GM19372 (cell line): ENCODE data around the gene HACD3.
"Not testable (repeated sequence)": the region's sequence is repeated elsewhere in the genome, so short reads cannot be mapped to it uniquely, and the experiment has no call there.

Experiments
- ATAC-seq: cut with Tn5 transposase; IDR thresholded peaks from one replicate; pipeline ENCODE4 v1.9.1; 2021; ENCODE audit warnings: mild to moderate bottlenecking, low read depth, moderate library complexity; ENCODE audit not compliant: unreplicated experiment

HACD3 gene

DNA sequence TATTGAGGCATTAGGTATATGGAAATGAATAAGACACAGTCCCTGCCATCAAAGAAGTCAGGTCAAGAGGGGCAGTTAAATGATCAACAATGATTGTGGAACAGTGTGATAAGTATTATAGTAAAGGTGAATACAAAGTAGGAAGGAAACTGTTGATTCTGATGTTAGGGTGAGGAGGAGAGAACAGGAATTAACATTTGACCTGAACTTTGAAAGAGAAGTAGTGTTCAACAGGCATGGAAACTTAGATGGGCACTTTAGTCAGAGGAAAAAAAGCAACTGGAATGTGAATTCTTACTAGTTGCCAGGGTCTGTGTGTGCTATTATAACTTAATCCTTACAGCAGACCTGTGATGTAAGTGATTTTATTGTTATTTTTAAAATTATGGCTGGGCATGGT is 17.6 kb downstream of the HACD3 start:
- no peak for ATAC-seq

DNA sequence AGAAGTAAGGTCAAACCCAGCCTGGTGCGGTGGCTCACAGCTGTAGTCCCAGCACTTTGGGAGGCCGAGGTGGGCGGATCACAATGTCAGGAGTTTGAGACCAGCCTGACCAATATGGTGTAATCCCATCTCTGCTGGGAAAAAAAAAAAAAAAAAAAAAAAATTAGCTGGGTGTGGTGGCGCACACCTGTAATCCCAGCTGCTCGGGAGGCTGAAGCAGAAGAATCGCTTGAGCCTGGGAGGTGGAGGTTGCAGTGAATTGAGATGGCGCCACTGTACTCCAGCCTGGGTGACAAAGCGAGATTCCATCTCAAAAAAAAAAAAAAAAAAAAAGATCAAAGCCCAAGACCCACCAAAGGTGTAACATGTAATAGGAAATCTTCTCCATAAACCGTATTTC is 19.0 kb downstream of the HACD3 start:
- not testable (repeated sequence) for ATAC-seq

DNA sequence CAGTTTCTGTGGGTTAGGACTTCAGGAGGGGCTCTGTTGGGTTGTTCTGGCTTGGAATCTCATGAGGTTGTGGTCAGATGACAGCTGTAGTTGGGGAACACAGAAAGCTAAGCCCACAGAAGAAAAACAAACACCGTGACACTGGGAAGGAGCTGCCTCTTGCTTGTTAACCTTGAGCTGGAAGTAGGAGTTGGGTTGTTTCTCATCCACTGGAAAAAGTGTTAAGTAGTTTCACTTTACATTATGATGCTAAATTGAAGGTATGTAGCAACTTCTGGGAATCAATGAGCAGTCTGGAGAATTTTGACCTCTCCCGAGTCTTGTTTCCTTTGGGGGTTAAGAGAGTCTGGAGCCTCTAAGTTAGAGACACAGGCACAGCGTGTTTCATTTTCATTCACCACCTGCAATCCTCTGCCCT is 20.4 kb downstream of the HACD3 start:
- ATAC-seq, result no peak

DNA sequence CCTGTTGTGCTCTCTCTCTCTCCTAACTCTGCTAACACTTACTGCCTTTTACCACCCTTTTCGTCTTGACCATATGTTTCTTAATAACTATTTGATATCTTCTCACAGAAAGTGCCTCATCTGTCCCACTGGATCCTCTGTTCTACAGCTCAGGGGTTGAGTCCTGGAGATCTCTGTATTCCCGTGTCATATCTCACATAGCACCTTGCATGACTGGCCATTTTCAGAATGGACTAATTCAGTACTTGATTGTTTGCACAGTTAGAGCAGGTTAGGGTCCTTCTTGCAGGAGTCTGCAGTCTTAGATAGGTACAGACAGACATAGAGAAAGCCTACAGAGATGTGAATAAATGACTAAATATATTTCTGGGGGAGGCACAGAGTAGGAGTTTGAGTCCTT is 20.9 kb downstream of the HACD3 start:
- no peak for ATAC-seq

DNA sequence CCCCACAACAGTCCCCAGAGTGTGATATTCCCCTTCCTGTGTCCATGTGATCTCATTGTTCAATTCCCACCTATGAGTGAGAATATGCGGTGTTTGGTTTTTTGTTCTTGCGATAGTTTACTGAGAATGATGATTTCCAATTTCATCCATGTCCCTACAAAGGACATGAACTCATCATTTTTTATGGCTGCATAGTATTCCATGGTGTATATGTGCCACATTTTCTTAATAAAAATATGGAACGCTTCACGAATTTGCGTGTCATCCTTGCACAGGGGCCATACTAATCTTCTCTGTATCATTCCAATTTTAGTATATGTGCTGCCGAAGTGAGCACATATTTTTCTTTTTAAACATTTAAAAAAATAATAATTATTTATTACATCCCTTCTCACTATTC is 22.6 kb downstream of the HACD3 start:
- not testable (repeated sequence) for ATAC-seq

DNA sequence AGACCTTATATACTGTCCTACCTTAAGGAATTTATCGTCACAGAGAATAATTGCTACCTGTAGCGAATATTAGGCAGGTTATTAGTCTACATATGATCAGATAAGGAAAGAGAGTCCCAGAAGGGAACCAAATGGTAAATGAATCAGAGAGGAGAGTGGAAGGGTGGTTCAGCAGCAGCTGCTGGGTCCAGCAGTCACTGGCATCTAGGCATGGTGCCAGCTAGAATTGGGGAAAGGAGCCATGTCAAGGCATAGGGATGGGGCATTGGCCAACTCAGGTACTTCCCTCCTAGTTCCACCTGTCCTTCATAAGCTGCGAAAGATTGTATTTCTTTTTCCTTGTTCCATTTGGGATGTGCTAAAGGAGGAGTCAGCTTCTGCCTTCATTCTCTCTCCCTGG is 23.4 kb downstream of the HACD3 start:
- no peak for ATAC-seq

DNA sequence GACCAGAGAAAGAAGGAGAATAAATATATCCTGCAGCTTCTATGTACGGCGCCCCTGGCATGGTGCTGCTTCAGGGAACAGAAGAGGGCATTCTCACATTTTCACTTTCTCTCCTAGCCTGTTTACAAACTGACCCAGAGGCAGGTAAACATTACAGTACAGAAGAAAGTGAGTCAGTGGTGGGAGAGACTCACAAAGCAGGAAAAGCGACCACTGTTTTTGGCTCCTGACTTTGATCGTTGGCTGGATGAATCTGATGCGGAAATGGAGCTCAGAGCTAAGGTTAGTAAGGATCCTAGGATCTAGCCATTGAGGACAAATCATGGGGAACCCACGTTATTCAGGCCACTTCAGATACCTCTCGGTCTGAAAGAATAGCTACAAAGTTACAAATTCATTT is 26.4 kb downstream of the HACD3 start:
- ATAC-seq, result no peak

DNA sequence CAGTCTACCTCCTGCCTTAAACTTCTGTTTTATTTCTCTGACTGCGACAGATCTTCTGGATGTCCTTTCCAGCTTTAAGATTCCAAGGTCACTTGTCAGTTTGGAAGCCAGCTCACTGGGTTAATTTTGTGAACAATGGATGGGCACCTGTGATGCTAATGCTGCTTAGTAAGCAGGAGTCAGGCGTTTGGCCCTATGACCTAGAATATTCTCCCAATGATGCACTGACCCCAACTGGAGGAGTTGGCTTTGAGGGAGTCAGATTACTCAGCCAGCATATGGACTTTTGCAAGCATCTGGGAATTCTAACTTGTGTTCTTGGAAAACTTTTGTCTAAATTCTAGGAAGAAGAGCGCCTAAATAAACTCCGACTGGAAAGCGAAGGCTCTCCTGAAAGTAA is 28.1 kb downstream of the HACD3 start:
- ATAC-seq, result no peak

DNA sequence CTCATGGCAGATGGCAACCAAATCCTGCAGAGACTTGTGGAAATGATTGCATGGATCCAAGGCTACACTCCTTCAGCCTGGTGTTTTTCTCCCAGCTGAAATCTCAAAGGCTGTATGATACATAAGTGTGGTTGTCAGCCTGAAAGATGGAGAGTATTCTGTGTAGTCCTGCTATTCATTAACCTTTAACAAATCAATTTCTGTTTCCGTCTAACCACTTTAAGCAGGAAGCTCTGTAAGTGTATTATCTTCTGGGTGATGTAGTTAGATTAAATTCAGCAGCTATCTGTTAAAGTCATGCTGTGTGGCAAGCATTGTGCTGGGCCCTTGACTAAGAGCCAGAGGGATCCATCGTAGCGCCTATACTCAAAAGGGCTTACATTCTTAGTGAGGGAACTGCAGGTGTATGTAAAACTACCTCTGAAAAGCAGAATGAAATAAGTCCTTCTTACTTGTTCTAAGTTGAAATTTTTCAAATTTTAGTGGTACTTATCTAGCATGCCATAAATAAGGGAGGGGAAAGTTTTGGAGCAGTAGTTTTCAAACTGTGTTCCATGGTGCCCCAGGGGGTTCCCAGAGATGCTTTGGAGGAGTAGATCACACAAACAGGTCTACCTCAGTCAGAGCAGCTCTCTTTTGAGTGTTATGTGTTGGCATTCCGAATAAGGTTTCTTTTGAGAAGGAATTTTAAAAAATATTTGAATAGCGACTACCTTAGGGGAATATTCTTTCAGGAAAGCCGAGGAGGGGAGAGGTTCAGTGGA is 28.9 kb downstream of the HACD3 start:
- ATAC-seq, result no peak

DNA sequence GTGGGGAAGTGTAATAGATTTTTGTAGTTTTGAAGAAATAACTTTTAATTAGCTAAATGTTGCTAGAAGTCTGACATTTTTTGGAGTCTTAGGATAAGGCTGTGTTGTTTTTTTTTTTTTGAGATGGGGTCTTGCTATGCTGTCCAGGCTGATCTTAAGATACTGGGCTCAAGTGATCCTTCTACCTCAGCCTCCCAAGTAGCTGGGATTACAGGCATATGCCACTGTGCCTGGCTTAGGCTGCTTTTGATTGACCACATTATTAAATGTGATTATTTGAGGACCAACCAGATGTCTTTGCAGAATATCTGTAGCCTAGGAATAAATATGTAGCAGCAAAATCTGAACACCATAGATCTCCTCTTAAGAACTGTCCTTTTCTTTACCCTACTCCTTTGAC is 29.7 kb downstream of the HACD3 start:
- ATAC-seq, result no peak

DNA sequence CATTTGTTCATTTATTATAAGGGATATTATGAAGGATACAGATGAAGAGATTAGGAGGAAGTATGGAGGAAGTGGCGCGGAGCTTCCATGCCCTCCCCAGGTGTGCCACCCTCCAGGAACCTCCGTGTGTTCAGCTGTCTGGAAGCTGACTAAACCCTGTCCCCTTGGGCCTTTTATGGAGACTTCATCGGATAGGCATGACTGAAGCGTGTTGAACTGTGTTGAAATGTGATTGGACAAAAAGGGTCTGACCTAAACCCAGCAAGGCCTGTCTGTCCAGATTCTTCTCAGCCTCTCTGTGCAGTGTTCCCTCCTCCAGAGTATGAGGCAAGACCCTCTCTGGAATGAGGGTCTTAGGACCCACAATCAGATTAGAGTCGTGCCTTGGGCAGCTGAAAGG is 31.7 kb downstream of the HACD3 start:
- ATAC-seq, result no peak

DNA sequence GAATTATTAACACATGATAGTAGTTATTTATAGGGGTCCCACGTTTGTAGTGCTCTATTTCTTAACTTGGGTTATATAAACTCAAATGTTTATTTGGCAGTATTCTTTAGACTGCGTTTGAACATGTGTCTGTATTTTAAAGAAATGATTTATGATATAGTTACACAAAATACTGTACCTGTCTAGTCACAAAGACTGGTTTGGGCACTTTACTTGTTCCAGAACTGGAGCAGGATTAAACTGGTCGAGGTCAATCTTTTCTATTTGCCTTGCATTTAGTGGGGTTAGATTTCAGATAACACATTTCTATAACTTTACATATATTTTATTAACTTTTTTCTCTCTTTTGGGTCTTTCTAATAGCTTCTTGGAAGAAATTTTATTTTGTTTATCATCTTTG is 39.5 kb downstream of the HACD3 start:
- ATAC-seq, result no peak

DNA sequence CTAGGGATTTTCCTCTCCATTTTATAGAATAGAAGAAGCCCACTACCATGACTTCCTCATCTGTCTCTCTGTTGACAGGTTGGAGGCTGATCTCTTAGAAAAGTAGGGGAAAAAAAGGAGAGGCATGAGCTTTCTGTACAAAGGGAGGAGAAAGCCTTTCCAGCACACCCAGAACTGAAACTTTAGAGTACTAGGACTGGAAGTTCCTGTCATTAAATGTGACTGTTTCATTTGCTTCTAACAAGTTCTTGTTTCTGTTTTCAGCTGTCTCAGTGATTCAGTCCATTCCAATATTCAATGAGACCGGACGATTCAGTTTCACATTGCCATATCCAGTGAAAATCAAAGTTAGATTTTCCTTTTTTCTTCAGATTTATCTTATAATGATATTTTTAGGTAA is 41.7 kb downstream of the HACD3 start:
- ATAC-seq, result no peak

DNA sequence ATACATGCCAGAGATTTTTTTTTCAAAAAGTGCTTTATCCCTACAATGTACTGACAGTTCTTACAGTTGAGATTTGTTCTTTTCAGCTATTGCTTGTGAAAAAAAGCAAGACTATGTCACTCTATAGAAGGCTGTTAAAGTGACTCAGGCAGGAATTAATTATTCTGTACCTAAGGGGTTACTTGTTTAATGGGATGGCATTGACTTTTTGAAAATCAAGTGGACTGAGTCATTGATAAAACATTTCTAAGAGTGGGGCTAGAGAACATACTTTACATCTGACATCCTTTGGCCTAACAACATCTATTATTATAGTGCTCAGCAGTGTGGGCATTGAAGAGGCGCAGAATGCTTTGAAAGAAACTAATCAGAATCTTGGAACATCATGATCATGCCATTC is 46.4 kb downstream of the HACD3 start:
- ATAC-seq, result no peak

DNA sequence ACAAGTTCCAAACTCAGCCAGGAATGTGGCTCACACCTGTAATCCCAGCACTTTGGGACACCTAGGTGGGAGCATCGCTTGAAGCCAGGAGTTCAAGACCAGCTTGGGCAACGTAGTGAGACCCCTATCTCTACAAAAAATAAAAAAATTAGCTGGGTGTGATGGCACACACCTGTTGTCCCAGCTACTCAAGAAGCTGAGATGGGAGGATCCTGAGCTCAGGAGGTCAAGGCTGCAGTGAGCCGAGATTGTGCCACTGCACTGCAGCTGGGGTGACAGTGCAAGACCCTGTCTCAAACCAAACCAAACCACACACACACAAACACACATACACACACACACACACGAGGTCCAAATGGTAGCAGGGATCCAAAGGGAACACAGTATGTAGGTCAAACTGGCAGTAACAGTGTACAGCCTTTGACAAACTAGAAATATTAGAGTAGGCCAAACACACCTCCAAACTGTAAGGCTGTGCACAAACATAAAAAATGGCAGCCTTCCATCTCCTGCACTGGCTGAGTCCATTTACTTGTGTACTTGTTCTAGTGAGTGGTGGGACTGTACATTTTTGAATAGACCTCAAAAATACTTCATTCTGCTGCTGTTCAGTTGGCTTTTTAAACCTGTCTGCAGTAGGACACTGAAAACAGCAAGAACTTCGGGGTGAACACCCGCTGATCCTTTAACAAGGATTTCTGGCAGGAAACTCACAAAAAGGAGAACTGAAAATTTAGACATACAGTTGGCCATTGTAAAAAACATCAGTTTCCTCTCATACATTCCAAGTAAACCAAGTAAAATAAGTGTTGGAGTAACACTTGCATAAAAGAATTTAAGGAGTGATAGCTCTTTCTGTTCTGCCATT is 47.1 kb downstream of the HACD3 start:
- no peak for ATAC-seq

DNA sequence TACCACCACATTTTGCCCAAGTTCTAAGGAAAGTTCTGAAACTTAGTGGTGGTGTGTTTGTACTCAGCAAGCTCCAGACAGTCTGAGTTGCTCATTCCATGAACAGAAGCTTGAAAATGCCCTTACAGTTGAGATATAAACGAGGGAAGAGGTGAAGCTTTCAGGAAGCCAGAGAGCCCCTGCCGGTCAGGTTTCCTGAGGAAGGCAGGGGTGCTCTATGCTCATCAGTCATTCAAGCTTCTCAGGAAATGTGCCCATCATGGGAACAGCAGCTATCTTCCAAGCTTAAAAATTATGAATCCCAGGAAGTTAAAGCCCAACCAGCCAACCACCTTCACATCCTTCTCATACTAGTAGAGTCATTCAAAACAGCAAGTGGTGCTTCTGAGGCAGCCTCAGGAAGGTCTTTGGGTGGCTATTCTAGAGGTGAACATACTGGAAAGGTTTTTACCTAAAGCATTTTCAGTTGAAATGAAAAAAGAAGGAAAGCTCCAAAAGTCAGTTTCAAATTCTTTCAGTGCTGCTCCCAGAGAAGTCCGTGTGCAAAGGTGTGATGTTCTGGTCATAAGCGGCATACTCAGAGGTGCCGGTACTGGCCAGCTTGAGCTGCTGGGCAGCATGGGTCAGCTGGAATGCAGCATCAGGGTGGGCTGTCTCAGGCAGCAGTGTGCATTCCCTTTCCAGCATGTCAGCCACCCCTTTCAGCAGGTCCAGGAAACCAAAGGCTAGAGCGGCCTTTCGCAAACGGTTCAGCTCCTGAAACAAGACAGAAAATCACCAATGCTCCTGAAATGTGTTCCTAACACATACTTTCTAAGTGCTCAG is 48.9 kb downstream of the HACD3 start:
- ATAC-seq, result no peak

DNA sequence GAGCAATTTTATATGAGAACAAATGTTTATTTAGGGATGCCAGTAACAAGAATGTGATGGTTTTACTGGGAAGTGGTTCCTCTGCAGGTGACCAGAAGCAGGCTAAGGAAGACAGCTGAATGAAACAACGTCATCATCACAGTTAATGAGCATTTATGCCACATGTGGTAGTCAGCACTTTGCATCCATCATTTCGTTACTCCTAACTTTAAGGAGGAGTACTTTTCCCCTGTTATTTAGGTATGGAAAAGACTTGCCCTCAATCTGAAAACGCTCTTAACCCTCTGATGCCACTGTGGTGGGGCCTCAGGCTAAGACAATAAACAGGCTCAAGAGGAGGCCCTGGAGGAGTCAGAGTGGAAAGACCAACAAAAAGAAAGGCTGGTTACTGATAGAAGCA is 49.5 kb downstream of the HACD3 start:
- ATAC-seq, result no peak

DNA sequence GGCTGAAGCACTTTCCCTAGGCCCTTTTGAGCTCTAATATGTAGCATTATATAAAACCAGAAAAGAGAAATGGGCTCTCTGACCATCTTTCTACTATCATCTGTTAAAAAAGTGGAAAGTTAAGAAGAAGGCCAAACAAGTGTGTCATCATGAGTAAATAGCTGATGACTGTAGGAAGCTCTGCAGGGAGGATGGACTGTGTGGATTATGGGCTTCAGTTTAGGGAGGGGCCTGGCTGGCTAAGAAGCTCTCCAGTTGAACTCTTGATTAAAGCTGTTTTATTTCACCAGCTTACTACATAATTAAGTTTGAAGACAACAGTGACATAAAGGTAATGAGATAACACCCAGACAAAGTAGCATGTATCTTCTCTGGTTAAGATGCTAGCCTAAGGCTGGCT is 50.0 kb downstream of the HACD3 start:
- ATAC-seq, result no peak

DNA sequence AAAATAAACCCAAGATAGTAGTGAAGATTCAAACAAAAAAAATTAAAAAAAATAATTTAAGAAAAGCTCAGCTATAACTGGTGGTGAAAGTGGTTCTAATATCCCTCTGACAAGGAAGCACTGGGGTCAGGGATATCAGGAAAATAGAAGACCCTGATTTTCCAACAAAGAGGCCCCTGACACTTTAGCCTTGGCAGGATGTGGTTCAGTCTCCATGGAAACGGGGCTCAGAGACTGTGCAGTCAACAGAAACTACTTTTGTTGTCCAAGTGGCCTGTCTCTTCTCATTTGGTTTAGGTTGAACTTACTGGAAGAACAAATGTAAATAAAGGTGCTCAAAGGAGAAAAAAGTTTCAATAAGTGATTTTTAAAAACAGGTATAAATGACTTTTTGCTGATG is 53.4 kb downstream of the HACD3 start:
- ATAC-seq, result no peak

DNA sequence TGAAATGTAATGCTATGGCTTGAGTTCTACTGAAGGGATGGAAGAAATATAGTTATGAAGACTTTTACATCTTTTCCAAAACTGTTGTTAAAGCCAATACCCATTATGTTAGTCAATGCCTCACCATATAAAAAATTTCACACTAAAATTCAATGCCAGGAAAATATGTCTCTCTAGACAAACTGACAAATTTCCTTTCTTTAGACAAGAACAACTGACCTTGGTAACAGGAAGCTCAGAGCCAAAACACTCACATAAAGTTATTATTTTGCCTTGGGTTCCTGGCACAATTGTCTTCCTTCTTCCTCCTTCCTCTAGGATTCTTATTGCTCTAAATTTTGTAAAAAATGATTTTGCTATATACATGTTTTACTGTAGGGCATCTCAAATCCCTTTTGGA is 54.0 kb downstream of the HACD3 start:
- no peak for ATAC-seq

DNA sequence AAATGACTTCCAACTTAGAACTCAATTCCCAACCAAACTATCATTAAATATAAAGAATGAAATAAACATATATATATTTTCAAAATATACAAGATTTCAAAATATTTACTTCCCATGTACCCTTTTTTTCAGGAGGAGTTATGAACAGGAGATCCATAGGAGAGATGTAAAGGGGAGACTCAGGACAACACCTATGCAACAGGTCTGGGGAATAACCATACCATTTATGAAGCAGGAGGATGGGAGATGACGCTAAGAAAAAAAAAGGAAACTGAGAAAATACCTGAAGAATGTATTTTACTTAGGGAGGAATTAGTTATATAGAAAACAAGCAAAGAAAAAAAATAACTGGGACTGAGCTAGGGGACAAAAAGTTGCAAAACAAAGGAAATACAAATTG is 56.8 kb downstream of the HACD3 start:
- no peak for ATAC-seq
